NCI-H2196 (cell line): ENCODE results near the gene FAM168B.

Experiments
- DNase-seq: peaks from one replicate; lab custom pipeline; 2025; ENCODE audit not compliant: unreplicated experiment; lab: John Stamatoyannopoulos, UW

FAM168B gene

DNA sequence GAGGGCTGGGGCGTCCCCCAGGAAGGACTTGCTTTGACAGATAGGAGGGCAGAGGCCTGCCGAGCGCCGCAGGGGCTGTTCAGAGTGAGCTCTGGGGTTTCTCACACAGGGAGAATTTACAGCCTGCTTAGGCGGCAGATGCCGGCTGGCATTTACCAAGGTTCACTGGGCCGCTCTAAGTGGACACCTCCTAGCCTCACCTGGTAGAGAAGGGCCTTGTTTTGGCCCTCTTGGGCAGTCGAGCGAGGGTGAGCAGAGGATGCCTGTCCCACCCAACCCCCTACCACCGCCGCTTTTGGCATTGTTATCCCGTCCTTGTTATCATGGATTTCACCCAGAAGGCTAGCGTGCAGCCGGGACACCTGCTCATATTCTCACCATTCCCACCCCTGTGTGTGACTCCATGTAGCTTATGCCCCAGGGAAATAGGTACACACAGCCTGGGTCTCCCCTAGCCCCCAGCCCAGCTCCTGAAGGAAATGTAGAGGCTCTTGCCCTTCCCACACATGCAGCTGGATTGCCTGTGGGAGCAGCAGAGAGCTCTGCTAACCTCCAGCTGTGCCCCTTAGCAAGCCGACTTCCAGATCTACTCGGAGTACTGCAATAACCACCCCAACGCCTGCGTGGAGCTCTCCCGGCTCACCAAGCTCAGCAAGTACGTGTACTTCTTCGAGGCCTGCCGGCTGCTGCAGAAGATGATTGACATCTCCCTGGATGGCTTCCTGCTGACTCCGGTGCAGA is 52.4 kb downstream of the FAM168B start:
- DNase-seq: no peak

GRCh38 chr2:131039908-131040660 is 53.2 kb downstream of the FAM168B start:
- no peak for DNase-seq

- no peak for DNase-seq
Observed at GRCh38 chr2:131039535-131039907, 53.7 kb downstream of the FAM168B start.

DNA sequence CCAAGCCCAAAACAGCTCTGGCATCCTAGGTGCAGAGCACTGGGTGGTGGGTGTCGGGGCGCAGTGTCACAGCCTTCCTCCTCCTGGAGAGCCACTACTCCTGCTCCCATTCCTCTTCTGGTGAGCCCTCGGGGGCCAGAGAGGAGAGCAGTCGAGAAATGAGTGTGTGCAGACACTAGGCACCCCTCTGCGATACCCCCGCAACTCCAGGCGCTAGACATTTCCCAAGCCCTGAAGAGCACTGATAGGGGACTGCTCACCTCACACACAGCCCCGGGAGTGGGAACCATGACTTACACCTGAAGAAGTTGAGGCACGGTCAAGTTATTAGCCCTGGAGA is 54.2 kb downstream of the FAM168B start:
- DNase-seq: no peak

- no peak for DNase-seq
Observed at GRCh38 chr2:131038258-131039100, 54.8 kb downstream of the FAM168B start.

GRCh38 chr2:131037398-131038257 is 55.6 kb downstream of the FAM168B start:
- no peak for DNase-seq

DNA sequence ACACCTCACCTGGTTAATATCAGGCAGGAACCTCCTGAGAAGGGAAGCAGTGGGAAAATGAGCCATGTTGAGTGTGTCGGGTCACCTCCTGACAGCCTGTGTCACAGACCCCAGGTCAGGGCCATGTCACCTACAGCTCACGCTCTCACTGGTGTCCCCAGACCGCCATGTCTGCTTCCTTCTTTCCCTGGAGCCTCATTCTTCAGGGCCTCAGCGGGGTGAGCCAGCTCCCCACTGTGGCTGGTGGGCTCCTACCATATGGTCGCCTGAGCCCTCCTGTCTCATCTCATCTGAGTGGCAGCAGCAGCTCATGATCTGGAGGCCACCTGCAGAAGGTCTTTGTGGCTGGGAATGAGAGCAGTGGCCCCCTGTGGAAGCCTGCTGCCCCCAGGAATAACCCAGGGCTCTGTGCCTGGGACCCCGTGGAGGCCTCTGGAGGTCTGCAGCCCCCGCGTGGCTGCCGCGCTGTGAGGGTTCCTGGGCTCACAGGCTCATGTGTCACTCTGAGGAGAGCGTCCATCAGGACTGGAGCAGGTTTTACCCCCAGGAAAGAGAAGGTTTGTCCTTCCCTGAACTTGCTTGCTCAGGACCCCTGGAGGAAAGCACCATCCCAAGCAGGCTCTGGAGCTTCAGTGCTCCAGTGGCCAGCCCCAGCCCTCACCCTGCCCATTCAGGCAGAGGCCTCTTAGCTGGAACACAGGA is 56.4 kb downstream of the FAM168B start:
- DNase-seq: no peak

- DNase-seq: no peak
Observed at GRCh38 chr2:131036269-131036668, 57.0 kb downstream of the FAM168B start.

- no peak for DNase-seq
Observed at GRCh38 chr2:131035826-131036231, 57.4 kb downstream of the FAM168B start.

GRCh38 chr2:131035112-131035825 is 58.0 kb downstream of the FAM168B start:
- no peak for DNase-seq

DNA sequence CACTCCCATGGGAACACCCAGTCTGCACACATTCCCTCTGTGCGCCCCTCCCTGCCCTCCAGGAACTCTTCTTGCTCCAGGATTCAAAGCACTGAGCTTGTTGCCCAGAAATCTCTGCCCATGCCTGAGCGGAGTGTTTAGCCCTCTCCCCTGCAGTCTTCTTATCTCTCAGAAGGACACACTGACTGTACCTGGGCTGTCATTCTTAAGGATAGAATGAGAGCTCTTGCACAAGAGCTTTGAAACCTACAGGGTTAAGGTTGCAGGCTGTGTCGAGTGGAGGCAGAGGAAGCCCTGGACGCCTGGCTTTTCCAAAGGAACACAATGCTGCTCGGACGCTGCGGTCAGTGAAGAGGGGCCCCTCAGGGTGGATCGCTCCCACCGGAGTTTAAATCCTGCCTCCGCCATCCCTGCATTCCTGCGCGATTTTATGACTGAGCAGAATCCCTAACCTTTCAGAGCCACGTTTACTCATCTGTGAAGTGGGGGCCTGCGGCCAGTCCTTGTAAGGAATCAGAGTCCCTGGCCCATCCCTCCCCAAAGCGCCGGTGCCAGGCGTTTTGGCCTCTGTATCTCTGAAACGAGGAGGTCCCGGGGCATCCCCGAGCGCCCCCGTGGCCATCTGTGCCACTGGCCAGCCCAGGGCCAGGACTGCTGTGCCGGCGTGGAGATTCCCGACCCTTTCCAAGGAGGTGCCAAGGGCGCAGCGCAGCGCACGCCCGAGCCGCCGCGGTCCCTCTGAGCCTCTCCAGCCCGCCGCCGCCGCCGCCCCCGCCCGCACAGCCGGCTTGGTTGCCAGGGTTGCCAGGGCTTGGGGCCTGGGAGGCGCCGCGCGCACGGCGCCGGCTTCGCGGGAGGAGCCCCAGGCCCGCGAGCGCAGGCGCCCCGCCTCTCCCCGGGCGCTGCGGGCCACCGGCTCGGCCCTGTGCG is 58.9 kb downstream of the FAM168B start:
- peak; percentile 23 for DNase-seq

DNA sequence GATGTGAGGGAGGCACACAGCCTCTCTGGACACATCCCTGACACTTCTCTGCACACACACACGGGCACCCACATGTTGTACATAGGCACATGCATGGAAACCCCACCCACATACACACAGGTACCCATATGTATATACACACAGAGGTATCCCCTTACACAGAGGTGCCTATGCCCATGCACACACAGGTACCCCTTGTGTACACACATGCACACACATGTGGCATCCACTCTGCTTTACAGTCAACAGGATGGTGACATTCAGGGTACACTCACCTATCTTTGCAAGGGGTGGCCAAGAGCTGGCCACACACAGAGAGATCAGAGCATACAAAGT is 59.5 kb downstream of the FAM168B start:
- DNase-seq: no peak

DNA sequence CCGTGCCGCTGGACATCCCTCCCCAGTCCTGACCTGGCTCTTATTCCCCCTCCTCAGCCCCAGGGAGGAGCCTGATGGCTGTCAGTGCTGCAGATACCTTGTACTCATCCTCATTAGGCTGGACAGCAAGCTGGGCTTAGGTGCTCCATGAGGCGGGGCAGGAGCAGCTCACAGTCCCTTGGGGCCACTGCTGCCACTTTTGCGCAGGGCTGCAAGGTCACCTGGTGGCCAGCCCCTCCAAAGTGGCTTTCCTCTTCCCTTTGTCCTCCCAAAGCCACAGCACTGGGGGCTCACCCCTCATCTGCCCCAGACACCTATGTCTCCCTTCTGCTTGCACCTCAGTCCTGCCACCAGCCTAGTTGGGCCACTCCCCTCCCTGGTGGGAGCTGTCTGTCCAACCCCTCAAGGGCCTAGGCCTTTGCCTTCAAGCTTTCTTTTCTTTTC is 60.8 kb downstream of the FAM168B start:
- no peak for DNase-seq

DNA sequence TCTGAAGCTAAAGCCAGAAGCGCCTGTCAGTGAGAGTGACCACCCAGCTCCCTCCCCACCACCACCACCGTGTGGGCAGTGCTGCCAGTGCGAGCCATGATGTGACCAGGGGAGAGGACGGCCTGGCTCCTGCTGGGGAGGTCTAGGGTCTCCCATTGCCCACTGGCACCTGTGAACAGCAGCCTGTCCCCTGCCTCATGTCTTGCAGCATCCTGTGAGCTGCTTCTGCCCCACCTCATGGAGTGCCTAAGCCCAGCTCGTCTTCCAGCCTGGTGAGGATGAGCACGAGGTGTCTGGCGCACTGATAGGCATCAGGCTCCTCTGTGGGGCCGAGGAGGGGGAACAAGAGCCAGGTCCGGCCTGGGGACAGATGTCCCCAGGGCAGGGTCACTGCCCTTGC is 61.4 kb downstream of the FAM168B start:
- DNase-seq: no peak

- no peak for DNase-seq
Observed at GRCh38 chr2:131031431-131031841, 61.8 kb downstream of the FAM168B start.

DNA sequence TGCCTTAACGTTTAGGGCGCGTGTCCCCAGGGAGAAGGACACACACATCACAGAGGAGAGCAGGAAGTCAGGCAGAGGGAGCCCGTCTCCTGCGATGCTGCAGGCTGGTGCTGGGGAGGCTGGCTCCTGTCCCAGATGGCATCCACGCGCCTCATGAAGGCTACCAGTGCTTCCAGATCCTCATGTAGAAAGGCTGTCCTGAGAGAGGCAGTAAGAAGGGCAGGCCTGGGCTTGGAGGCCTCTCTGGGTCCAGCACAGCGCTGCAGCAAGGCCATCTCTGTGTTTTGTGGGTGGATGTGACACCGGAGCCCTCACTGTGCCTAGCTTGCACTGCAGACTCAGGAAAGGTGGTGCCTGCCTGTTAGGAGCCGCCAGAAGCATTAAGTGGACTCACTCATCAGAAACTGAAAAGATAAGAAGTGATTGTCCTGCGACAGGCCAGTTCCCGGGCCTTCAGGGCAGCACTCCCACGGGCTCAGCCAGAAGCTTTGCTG is 62.7 kb downstream of the FAM168B start:
- DNase-seq: no peak

DNA sequence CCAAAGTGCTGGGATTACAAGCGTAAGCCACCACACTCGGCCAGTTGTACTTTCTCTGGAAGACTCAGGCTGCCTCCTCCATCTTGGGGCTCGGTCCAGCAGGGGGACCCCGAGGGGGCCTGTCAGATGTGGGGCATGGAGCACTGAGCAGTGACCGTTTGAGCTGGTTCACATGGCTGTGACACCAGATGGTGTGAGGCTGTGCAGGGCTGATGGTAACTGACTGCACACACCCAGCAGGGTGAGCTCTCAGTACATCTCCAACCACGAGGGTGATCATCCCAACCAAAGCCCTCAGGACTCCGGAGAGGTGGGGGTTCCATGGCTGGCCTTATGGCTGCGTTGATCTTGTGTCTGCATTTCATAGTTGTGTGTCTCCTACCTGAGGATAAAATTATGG is 63.4 kb downstream of the FAM168B start:
- no peak for DNase-seq
